Pulmonary artery endothelial cell (primary cell): ENCODE results near the gene ARHGEF28. TPM values are rescaled to one million over a fixed set of nuclear protein-coding genes. Genes with fewer than 3 reads are reported as not detected.

Experiments used
- DNase-seq: peaks from one replicate; pipeline ENCODE4 v3.0.0-alpha.2; 2011; ENCODE audit warnings: low read depth, low spot score
- total RNA-seq: library from RNA; depleted of rRNA; stranded (reverse); fragments of >200 nt; gene quantifications from 2 replicates; pipeline ENCODE4 v1.2.3, GENCODE V29; 2014

Gene ARHGEF28
- total RNA-seq, 1 donor from 2014 or later = 74.8 TPM

DNA sequence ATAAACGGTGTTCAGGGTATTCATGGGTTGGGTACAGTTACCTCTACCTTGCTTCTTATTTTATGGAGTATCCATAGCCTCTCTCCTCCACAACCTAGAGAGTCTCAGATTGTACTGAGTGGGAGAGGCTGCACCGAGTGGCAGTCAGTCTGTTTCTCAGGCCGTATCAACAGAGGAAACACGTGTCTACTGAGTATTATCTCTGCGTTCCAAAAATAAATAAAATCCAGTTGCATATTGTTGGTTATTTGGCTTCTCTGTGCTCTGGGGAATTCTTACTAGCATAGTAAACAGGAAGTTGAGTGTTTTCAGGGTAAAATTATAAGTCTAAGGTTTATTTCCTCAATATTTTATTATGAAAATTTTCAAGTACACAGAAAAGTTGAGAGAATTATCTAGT, 231.0 kb downstream of the ARHGEF28 start:
- no peak for DNase-seq

GRCh38 chr5:73857446-73857845, 231.4 kb downstream of the ARHGEF28 start:
- no peak for DNase-seq

DNA sequence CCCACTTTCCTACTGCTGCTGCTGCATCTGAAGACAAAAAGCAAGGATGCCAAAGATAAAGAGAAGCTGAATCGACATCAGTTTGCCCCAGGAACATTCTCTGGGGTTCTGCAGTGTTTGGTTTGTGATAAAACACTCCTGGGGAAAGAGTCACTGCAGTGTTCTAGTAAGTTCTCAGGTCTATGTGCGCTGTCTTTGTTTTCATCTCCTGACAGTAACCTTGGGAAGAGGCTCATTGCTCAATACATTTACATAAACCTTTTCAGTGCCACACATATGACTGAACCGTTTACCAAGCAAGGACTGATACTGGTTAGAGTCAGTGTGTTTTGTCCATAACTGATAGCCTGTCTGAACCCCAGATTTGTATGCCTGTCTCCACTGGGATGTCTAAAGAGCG, 232.1 kb downstream of the ARHGEF28 start:
- DNase-seq = no peak

GRCh38 chr5:73858776-73859175, 232.8 kb downstream of the ARHGEF28 start:
- DNase-seq = no peak

DNA sequence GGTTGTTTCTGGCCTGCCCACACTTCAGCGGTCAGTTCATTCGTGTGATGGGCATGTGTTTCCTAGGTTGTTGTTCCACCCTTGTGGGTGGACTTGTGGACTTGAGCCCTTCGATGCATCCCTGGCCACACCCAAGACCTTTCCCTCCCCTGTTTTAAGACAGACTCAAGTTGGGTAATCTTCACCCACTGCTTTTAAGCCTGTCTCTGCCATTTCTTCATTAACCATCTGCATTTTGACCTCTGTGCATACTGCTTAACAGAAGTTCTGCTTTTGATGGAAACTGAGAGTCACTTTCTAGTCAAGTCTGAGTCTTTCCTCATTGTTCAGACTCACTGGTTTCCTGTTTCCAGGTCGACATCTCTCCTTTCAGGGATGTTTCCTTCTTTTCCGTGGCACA, 233.7 kb downstream of the ARHGEF28 start:
- no peak for DNase-seq

GRCh38 chr5:73861313-73861988, 235.5 kb downstream of the ARHGEF28 start:
- no peak for DNase-seq

- DNase-seq = no peak
Observed at GRCh38 chr5:73862796-73863195, 236.8 kb downstream of the ARHGEF28 start.

DNA sequence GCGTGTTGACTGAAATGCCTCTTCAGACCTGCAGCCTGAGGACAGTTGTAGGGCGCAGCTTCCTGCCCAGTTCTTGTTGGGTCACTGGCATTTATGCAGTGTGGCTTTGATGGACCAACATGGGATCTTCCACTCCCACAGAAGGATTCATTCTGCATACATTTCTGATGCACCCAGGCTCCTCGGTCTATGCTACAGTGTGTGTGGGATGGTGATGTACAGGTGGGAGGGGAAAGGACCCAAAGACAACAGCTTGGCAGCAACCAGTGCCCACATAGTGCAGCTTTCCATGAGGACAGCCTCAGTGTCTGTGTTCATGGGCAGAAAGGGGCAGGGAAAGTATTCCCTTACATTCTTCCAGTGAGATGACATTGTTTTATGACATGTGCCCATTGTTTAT, 237.9 kb downstream of the ARHGEF28 start:
- no peak for DNase-seq

DNA sequence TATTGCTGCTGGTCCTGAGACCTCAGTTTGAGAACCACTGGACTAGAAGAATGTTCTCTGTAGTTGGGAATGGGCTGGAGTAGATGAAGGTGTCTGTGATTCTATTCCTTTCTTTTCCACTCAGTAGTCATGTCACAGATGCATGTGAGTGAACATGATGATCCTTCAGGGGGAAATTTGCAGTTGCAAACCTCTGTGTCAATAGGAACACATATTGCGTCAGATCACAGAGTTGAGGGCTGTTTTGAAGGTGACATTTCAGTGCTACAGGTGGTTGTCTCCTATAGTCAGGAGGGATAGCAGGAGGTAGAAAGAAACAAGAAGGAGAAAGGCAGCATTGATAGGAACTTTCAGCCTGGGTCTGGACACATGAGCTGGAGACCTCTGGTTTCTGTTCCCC, 239.3 kb downstream of the ARHGEF28 start:
- DNase-seq = no peak

- DNase-seq = no peak
Observed at GRCh38 chr5:73867345-73868335, 241.6 kb downstream of the ARHGEF28 start.

GRCh38 chr5:73883646-73884045, 257.6 kb downstream of the ARHGEF28 start:
- DNase-seq = no peak

DNA sequence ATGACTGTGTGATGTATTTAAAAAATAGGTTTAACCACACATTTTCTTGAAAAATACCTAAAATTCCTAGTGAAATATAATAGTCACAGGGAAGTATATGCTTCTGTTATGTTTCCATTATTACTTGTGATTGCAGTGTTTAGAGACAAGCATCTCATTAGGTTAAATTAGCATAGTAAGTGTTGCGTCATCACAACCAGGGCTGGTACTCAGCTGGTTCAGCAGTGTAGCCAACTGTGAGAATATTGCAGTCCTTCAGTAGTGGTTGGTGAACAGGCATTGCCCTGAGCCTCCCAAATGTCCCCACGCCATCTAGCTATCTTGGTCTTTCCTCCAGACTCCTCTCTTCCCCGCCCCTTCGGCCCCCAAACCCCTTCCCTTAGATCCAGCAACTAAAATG, 261.7 kb downstream of the ARHGEF28 start:
- DNase-seq = no peak

GRCh38 chr5:73890569-73890968, 264.6 kb downstream of the ARHGEF28 start:
- DNase-seq = no peak

GRCh38 chr5:73892218-73892617, 266.2 kb downstream of the ARHGEF28 start:
- DNase-seq = no peak

DNA sequence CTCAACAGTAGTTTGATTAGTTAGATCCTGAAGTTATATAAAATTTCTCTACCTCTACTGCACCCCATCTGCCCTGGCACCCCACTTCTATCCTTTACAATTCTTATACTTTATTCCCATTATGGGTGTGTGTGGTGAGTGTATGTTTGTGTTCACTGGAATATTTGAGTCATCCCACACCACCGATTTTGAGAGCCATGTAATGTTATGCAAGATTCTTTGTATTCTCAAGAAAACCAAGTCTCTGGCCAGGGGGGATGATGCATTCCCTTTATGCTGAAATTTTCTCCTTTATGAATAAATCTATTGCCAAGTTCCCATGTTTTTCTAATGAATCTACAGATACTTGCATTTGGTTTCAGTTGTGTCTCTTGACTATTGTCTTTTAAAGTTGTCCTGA, 266.8 kb downstream of the ARHGEF28 start:
- no peak for DNase-seq

DNA sequence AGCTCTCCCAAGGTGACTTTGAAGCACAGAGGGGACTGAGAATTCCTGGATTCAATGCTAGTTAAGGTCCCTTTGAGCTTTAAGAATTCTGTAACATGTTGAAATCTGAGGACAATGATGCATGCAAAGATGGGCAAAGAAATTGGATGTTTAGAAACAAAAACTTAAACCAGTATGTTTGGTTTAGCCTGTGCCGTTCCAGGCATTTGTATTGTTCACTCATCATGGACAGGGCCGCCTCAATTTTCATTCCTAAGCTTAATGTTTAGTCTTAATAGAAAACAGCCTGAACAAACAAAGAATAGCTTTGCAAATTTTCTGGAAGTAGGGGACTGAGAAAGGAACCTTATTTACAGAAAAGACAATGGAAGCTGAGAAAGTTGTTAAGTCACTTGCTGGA, 267.8 kb downstream of the ARHGEF28 start:
- DNase-seq = no peak

DNA sequence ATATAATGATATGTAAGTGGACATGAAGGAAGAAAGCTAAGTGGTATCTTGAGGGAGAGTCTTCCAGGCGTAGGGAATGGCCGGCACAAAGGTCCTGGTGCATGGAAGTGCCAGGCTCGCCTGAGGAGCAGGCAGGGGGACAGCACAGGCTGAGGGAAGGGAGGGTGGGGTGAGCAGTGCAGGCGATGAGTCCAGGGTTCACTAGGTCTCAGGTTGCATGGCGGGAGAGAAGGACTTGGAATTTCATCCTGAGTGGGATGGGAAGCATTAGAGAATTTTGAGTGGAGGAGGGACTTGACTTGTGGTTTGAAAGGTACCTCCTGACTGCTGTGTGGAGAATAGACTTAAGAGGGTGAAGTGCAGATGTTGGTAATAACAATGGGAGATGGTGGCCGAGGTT, 268.9 kb downstream of the ARHGEF28 start:
- no peak for DNase-seq

- DNase-seq = no peak
Observed at GRCh38 chr5:73895471-73895870, 269.5 kb downstream of the ARHGEF28 start.

- DNase-seq = no peak
Observed at GRCh38 chr5:73896097-73896496, 270.1 kb downstream of the ARHGEF28 start.

DNA sequence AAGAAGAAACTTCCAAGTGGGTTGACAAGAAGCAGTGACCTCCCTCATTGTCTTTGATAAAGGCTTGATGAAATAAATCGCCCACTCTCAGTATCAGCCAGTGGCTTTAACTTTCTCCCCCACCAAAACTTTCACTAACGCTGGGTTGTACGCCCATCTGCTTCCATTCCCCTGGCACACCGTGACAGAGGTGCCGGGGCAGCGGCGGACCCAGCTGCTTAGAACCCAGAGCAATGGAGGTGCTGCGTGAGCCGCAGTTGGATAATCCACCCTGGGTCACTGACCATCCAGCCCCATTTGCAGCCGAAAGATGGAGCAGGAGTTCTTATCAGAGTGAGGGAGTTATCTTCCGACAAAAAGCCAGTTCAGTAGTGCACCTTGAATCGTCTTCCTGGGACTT, 270.7 kb downstream of the ARHGEF28 start:
- no peak for DNase-seq

GRCh38 chr5:73897893-73898292, 271.9 kb downstream of the ARHGEF28 start:
- DNase-seq = no peak

DNA sequence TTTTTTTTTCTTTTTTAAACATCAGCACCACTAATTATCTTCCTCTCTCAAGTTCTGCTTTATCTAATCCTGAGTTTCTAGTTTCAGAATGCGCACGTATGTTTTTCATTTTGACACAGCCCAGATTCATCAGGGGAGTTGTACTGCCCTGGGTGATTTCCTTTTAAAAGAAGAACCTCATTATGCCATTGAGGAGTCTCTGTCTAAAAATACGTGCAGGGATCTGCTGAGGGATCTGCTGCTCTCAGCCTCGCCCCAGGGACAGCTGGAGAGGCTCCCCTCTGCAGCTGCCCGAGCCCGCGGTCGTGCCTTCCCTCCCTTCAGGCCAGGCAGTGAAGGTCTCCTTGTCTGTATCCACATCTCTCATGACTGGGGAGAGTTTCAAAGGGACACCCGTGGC, 273.1 kb downstream of the ARHGEF28 start:
- no peak for DNase-seq

- no peak for DNase-seq
Observed at GRCh38 chr5:73899916-73900315, 273.9 kb downstream of the ARHGEF28 start.
